KMS-11 (cell line): ENCODE data around the gene DENND1A.

Experiments
- H2AFZ ChIP-seq: fragments of 200-600 bp; sonication (generic); 2 replicates; pipeline ENCODE4 v1.6.1; 2016; ENCODE audit warnings: antibody characterized with exemption, mixed run types, low read depth
- H3K27ac ChIP-seq: fragments of 200-600 bp; sonication (generic); 2 replicates; pipeline ENCODE4 v1.6.1; 2016; ENCODE audit warnings: mild to moderate bottlenecking, mixed run types
- H3K27me3 ChIP-seq: fragments of 200-600 bp; sonication (generic); 2 replicates; pipeline ENCODE4 v1.6.1; 2017; ENCODE audit warnings: mild to moderate bottlenecking, low read depth, mixed run types, moderate library complexity; ENCODE audit not compliant: insufficient read depth
- H3K36me3 ChIP-seq: fragments of 200-600 bp; sonication (generic); 2 replicates; pipeline ENCODE4 v1.6.1; 2017; ENCODE audit warnings: mild to moderate bottlenecking, mixed run types; ENCODE audit not compliant: insufficient read depth
- H3K4me1 ChIP-seq: fragments of 200-600 bp; sonication (generic); 2 replicates; pipeline ENCODE4 v1.6.1; 2016; ENCODE audit warnings: mild to moderate bottlenecking, low read depth, mixed run types; ENCODE audit not compliant: poor library complexity, severe bottlenecking
- H3K4me2 ChIP-seq: fragments of 200-600 bp; sonication (generic); 2 replicates; pipeline ENCODE4 v1.7.0; 2016; ENCODE audit warnings: mild to moderate bottlenecking, mixed run types
- H3K4me3 ChIP-seq: fragments of 200-600 bp; sonication (generic); IDR thresholded peaks from 2 replicates; pipeline ENCODE4 v1.6.1; 2017; ENCODE audit warnings: low read depth, low read length, mixed read lengths; ENCODE audit not compliant: insufficient read depth
- H3K79me2 ChIP-seq: fragments of 200-600 bp; sonication (generic); 2 replicates; pipeline ENCODE4 v1.6.1; 2016; ENCODE audit warnings: low read depth, mixed run types; ENCODE audit not compliant: insufficient read depth
- H3K9ac ChIP-seq: fragments of 200-600 bp; sonication (generic); 2 replicates; pipeline ENCODE4 v1.6.1; 2016; ENCODE audit warnings: mild to moderate bottlenecking, mixed run types
- H4K20me1 ChIP-seq: fragments of 200-600 bp; sonication (generic); 2 replicates; pipeline ENCODE4 v1.6.1; 2016; ENCODE audit warnings: mild to moderate bottlenecking, mixed run types; ENCODE audit not compliant: insufficient read depth
- TF ChIP-seq, protein P1 (sequence below): fragments of 200-600 bp; sonication (generic); conservative IDR thresholded peaks from 2 replicates; pipeline ENCODE4 v1.6.1; 2017; ENCODE audit warnings: low read depth, mild to moderate bottlenecking, antibody characterized with exemption, low read length, moderate library complexity, mixed read lengths

Gene DENND1A

DNA sequence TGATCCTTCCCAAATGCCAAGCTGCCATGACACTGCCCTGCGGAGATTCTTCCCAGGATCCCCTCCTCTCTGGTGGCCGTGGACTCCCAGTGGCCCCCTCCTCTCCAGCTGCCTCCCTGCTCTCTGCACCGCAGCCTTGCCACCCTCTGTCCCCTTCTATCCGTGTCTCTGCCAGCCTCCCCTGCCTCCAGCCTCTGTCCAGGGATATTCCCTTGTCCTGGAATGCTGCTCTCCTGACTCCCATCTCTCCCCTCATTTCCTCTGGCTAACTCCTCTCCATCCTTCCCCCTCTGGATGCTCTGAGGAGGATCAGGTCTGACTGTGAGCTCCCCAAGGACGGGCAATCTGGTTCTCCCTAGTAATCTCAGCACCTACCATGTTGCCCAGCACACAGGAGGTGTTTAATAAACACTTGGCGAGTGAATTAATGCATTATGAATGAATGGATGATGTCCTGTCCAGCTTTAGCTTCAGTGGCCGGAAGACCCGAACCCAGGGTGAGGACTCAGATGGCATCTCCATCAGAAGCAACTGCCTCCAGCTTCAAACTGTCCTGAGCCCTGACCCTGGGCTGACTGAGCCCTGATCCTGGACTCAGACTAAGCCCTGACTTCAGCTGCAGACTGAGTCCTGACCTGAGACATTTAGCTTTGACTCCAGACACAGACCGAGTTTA is 581.5 kb downstream of the DENND1A start:
- no peaks in the 10 kb centered on the region; the same call in 1 of the 2 replicates for H3K27me3 ChIP-seq
- H3K4me3 ChIP-seq, result no peak overlapping the region

DNA sequence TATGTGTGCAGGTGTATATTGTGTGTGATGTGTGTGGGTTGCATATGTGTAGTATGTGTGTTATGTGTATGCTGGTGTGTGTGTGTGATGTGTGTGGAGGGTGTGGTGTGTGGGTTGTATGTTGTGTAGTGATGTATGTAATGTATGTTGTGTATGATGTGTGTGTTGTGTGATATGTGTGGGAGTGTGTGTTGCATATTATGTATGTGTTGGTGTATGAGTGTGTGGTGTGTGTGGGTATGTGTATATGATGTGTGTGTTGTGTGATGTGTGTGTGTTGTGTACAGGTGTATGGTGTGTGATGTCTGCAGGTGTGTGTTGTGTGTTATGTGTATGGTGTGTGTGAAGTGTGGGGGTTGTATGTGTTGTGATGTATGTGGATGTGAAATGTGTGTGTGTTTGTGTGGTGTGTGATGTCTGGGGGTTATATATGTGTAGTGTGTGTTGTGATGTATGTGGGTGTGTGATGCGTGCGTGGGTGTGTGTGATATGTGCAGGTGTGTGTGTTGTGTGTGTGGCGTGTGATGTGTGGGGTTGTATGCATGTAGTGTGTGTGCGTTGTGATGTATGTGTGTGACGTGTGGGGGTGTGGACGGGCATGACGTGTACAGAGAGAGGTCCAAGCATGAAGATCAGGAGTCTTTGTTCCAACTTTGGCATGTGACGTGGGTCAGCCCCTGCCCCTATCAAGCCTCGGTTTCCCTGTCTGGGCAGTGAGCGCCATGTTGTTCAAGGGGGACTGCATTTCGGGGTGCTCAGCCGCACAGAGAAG is 582.5 kb downstream of the DENND1A start:
- Histone ChIP-seq H4K20me1 (no peaks in the 10 kb centered on the region), H3K27me3 (no peaks in the 10 kb centered on the region; the same call in 1 of the 2 replicates), H3K36me3 (no peaks in the 10 kb centered on the region), H3K4me2 (no peak overlapping the region), H3K27ac (no peak overlapping the region), H3K79me2 (no peaks in the 10 kb centered on the region), H3K4me1 (peaks cover 8% of the 10 kb centered on the region), H3K4me3 (no peak overlapping the region), H3K9ac (no peak overlapping the region), H2AFZ (no peak overlapping the region)
- TF ChIP-seq, protein P1, sequence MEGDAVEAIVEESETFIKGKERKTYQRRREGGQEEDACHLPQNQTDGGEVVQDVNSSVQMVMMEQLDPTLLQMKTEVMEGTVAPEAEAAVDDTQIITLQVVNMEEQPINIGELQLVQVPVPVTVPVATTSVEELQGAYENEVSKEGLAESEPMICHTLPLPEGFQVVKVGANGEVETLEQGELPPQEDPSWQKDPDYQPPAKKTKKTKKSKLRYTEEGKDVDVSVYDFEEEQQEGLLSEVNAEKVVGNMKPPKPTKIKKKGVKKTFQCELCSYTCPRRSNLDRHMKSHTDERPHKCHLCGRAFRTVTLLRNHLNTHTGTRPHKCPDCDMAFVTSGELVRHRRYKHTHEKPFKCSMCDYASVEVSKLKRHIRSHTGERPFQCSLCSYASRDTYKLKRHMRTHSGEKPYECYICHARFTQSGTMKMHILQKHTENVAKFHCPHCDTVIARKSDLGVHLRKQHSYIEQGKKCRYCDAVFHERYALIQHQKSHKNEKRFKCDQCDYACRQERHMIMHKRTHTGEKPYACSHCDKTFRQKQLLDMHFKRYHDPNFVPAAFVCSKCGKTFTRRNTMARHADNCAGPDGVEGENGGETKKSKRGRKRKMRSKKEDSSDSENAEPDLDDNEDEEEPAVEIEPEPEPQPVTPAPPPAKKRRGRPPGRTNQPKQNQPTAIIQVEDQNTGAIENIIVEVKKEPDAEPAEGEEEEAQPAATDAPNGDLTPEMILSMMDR, result no peak

More for the DNA sequence above, 581.5 kb downstream of the DENND1A start:
- H3K36me3 ChIP-seq, result no peaks in the 10 kb centered on the region
- no peak overlapping the region for H3K9ac ChIP-seq
- no peaks in the 10 kb centered on the region for H3K79me2 ChIP-seq
- TF ChIP-seq, protein P1, result no peak
- H3K4me1 ChIP-seq, result peaks cover 8% of the 10 kb centered on the region
- no peak overlapping the region for H3K27ac ChIP-seq
- no peak overlapping the region for H3K4me2 ChIP-seq
- H4K20me1 ChIP-seq, result no peaks in the 10 kb centered on the region
- H2AFZ ChIP-seq, result no peak overlapping the region

DNA sequence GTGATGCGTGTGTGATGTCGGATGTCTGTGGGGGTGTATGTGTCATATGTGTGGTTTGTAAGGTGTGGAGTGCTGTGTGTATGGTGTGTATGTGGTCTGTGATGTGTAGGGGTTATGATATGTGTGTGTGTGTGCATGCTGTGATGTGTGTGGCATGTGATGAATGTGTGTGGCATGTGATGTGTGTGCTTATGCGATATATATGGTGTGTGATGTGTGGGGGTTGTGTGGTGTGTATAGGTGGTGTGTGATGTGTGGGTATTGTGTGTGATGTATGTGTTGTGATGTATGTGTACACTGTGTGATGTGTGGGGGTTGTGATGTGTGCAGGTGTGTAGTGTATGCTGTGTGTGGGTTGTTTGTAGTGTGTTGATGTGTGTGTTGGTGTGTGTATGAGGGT is 583.1 kb downstream of the DENND1A start:
- H3K4me3 ChIP-seq, result no peak overlapping the region
- no peak overlapping the region for H3K27ac ChIP-seq
- no peaks in the 10 kb centered on the region; the same call in 1 of the 2 replicates for H3K27me3 ChIP-seq
- H2AFZ ChIP-seq, result no peak overlapping the region
- no peaks in the 10 kb centered on the region for H3K79me2 ChIP-seq
- H3K4me2 ChIP-seq, result no peak overlapping the region
- no peaks in the 10 kb centered on the region for H4K20me1 ChIP-seq
- H3K9ac ChIP-seq, result no peak overlapping the region
- peaks cover 8% of the 10 kb centered on the region for H3K4me1 ChIP-seq
- TF ChIP-seq, protein P1, result no peak
- no peaks in the 10 kb centered on the region for H3K36me3 ChIP-seq

DNA sequence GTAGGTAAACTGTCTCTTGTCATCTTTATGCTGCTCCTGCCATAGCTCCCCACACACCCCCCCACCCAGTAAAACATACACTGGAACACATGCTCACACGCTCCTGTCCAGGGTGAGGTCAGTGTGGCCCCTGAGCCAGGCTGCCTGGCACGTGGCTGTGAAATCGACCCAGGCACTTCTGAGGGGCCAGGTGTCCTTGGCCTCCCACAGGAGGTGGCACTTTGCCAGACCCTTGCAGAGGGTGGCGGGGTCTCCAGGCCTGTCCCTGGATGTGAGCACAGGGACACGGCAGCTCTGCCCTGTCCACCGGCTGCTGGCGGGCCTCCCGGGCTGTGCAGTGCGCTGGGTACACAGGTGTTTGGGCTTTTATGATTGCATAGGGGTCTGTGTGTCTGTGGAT is 583.9 kb downstream of the DENND1A start:
- no peak overlapping the region for H3K27ac ChIP-seq

More for the DNA sequence above, 583.9 kb downstream of the DENND1A start:
- peaks cover 8% of the 10 kb centered on the region for H3K4me1 ChIP-seq
- H3K79me2 ChIP-seq, result no peaks in the 10 kb centered on the region
- H2AFZ ChIP-seq, result no peak overlapping the region
- H3K27me3 ChIP-seq, result no peaks in the 10 kb centered on the region; the same call in 1 of the 2 replicates
- H3K9ac ChIP-seq, result no peak overlapping the region
- H3K4me3 ChIP-seq, result no peak overlapping the region
- no peaks in the 10 kb centered on the region for H3K36me3 ChIP-seq
- no peak overlapping the region for H3K4me2 ChIP-seq
- no peaks in the 10 kb centered on the region for H4K20me1 ChIP-seq
- TF ChIP-seq, protein P1, result no peak
